ENCODE measurements around the gene CCDC146.
"Not testable (repeated sequence)": the region's sequence is repeated elsewhere in the genome, so short reads cannot be mapped to it uniquely, and the experiment has no call there.

DNA sequence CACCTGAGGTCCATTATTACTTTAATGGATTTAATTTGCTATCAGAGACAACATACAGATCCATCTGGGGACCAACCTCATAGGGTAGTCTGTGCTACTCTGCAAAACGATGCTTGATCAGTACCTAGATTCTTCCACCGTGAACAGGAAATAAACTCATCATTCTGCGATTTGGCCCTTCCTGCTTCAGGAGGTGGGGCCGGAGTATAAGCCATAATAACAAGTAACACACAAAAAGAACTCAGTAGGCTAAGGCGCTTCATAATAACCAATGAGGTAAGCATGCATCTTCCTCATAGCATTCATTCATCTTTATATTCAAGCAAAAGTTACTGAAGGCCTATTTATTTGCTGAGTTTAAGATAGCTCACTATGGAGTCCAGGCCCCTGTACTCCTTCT, 42.8 kb upstream of the CCDC146 start:
- TF ChIP-seq, protein P1, sequence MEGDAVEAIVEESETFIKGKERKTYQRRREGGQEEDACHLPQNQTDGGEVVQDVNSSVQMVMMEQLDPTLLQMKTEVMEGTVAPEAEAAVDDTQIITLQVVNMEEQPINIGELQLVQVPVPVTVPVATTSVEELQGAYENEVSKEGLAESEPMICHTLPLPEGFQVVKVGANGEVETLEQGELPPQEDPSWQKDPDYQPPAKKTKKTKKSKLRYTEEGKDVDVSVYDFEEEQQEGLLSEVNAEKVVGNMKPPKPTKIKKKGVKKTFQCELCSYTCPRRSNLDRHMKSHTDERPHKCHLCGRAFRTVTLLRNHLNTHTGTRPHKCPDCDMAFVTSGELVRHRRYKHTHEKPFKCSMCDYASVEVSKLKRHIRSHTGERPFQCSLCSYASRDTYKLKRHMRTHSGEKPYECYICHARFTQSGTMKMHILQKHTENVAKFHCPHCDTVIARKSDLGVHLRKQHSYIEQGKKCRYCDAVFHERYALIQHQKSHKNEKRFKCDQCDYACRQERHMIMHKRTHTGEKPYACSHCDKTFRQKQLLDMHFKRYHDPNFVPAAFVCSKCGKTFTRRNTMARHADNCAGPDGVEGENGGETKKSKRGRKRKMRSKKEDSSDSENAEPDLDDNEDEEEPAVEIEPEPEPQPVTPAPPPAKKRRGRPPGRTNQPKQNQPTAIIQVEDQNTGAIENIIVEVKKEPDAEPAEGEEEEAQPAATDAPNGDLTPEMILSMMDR (conservative IDR thresholded peaks at IDR 0.05; ENCODE audit: low read depth, low read length): not testable (repeated sequence)
- TF ChIP-seq EZH2 (IDR thresholded peaks at IDR 0.05; ENCODE audit: borderline replicate concordance, low read depth, low read length, poor library complexity, severe bottlenecking): not testable (repeated sequence)

Measured in A673 (cell line).